Measurements from ENCODE around the gene VWA8.

The VWA8 gene

GRCh38 chr13:41960637-41961465 lies at the start of gene VWA8:
TSS of gene VWA8 (minus strand) at chr13:41961109. CDS start at chr13:41961015, 94 bp downstream.
- DNase-seq = peak; percentile 86

DNA sequence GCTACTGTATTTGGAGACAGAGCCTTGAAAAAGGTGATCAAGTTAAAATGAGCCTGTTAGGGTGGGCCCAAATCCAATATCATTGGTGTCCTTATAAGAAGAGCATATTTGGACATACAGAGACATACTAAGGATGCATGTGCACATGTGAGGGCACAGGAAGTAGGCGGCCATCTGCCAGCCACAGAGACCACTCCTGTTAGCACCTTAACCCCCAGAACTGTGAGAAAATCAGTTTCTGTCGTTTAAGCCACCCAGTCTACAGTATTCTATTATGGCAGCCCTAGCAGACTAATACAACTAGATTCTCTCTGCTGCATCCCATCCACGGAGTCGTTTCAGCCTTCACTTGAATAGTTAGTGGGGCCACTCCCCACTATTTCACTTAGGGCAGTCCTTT lies 48.1 kb upstream of the VWA8 start:
- DNase-seq = no peak

- DNase-seq = no peak
Observed at GRCh38 chr13:42007844-42008243, 46.9 kb upstream of the VWA8 start.

DNA sequence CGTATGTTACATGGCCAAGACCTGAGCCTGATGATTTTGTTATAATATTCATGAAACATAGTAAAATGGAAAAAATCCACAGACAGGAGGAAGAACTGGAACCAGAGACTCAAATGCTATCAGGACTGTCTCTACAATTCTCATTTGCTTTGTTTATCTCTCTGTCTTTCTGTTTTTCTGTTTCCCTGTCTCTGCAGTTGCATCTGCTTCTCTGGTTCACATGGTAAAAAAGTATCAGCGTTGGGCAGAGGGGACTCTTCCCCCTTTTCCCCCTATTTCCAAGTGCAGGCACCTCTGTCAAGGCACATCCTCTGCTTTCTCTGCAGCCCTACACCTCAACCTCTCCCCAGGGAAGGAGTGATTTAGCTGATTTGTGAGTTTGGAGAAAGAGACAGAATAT lies 41.2 kb upstream of the VWA8 start:
- no peak for DNase-seq

GRCh38 chr13:42001580-42001979 lies 40.7 kb upstream of the VWA8 start:
- DNase-seq = no peak

GRCh38 chr13:42000846-42001245 lies 39.9 kb upstream of the VWA8 start:
- no peak for DNase-seq

GRCh38 chr13:41997396-41997795 lies 36.5 kb upstream of the VWA8 start:
- no peak for DNase-seq

- no peak for DNase-seq
Observed at GRCh38 chr13:41995946-41996345, 35.0 kb upstream of the VWA8 start.

DNA sequence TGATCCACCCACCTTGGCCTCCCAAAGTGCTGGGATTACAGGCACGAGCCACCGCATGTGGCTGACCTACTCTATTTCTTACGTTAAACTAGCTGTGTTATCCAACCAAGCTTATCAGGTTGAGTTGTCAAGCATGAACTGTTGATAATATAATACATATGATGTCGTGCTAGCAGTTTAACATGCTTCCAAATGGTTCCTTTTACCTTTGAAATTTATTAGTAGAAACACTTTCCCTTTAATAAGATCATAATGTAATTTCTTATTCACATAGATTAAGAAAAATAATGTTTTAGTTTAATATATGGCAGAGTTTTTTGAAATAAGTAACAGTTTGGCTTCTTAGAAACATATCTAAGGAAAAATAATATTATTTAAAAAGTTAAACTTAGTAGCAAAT lies 34.4 kb upstream of the VWA8 start:
- no peak for DNase-seq

DNA sequence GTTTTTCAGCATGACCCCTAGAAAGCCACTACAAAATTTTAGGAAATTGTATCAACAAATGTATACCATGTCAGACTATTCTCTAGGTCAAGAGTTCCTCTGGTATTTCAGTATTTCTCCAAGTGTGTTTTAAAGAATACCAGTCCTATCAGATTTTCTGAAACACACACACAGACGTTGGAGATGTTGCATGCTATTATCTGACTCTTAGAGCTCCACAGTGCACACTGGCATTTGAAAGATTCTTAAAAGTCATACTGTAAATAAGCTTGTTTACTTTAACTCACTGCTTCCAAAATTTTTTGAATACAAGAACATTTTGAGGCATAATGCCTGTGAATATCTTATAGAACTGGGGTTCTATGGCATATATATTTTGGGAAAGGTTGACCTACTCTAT lies 33.8 kb upstream of the VWA8 start:
- DNase-seq = no peak

DNA sequence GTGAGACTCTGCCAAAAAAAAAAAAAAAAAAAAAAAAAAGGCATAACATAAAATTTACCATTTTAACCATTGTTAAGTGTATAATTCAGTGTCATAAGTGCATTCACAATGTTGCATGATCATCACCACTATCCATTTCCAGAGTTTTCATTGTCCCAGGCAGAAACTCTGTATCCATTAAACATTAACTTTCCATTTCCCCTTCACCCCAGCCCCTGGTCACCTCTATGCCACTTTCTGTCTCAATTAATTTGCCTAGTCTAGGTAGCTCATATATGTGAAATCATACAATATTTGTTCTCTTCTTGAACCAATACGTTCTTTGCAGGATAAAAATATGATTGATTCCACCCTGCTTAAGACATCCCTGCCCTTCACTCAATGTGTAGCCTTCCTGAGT lies 31.0 kb upstream of the VWA8 start:
- no peak for DNase-seq

DNA sequence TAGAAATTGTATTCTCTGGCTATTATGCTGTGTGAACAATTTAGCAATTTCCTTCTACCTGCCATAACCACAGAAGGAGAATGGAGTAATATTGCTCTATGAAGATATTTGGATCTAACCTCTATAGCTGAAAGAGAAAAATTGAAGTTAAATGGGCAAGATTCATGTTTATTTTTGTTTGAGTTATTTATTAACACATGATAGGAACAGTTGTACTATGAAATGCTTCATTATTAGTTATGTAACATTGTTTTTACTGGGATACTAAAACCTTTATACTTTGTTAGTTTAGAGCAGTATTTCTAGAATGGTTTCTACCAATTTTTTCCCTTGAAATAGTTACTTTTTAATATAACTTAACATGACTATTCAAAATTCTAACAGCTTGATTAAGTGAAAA lies 27.3 kb upstream of the VWA8 start:
- DNase-seq = no peak

DNA sequence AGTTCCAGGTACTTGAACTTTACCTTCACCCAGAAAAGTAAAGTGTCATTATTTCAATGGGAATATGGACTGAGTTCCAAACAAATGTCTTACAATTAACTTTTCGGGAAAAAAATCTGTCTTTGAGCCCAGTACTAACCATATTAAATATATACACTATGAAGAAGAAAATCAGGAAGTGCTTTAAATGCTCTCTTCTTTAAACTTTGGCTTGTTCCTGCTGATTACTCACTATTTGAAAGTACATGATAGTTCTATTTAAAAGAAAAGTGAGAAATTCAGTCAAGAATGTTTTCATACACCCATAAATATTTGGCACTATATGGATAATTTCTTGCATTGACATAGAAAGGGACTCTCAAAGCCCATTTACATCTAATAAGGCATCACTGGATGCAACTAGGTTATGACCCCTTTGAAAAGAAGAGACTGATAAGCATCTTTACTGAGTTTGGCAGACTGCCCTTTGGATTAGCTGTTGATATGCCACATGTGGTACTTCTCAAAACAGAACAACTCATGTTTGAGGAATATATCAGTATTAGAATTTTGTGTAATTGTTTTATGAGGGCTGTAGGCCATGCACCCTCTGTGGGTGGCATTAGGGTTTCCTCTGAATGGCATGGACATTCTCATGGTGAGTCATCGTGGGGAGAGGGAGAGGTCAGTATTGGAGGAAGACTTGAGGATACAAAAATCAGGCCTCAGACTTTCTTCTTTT lies 25.0 kb upstream of the VWA8 start:
- DNase-seq = no peak

- no peak for DNase-seq
Observed at GRCh38 chr13:41981951-41982715, 21.2 kb upstream of the VWA8 start.

GRCh38 chr13:41978007-41978406 lies 17.1 kb upstream of the VWA8 start:
- no peak for DNase-seq

GRCh38 chr13:41976476-41976875 lies 15.6 kb upstream of the VWA8 start:
- no peak for DNase-seq

GRCh38 chr13:41974262-41974900 lies 13.5 kb upstream of the VWA8 start:
- DNase-seq = peak; percentile 33

DNA sequence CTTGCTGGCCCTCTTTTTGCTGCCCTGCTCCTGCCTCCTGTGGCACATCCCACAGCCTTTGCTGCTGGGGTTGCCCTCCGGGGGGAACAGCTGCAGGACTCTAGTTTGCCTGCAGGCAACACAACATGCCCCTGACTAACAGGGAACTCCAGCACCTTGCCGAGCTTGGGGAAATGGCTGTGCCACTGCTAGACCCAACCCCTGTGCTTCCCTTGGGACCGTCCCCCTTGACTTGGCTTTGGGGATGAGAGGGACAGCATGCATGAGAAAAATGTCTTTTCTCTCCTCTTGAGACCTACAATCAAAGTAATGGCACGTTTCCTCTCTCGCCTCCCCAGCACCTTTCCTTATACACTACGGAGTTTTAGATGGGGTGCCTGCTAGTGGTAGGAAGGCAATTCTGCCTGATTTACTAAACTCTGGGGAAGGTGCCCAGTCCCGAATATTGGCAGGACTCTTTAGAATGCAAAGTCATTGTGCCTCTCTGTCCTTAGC lies 12.4 kb upstream of the VWA8 start:
- no peak for DNase-seq

DNA sequence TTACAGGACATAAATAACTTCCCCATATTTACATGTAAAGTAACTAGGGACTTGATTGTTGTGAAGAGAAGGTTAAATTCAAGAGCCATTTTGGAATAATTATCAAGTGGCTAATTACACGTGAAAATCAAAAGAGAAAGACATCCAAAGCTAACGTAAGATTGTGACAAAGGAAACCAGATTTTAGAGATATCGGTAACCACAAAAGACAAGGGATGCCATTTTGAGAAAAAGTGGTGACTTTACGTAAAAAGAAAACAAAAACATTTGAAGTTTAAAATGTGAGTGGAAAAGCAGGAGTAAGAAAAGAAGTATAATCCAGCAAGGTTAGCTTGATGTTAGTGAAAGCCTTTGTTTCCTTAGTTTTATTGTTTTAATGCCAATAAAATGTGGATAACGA lies 10.9 kb upstream of the VWA8 start:
- DNase-seq = peak; percentile 40

GRCh38 chr13:41970918-41971317 lies 10.0 kb upstream of the VWA8 start:
- DNase-seq = no peak

- no peak for DNase-seq
Observed at GRCh38 chr13:41970022-41970421, 9.1 kb upstream of the VWA8 start.

- no peak for DNase-seq
Observed at GRCh38 chr13:41969072-41969471, 8.2 kb upstream of the VWA8 start.

- no peak for DNase-seq
Observed at GRCh38 chr13:41966671-41967070, 5.8 kb upstream of the VWA8 start.
